RPMI8226 (cell line): ENCODE results near the gene KYNU.
"Not testable (repeated sequence)": the region's sequence is repeated elsewhere in the genome, so short reads cannot be mapped to it uniquely, and the experiment has no call there.

Source experiments
- DNase-seq: peaks from one replicate; pipeline ENCODE4 v3.0.0-alpha.2; 2015

The KYNU gene

DNA sequence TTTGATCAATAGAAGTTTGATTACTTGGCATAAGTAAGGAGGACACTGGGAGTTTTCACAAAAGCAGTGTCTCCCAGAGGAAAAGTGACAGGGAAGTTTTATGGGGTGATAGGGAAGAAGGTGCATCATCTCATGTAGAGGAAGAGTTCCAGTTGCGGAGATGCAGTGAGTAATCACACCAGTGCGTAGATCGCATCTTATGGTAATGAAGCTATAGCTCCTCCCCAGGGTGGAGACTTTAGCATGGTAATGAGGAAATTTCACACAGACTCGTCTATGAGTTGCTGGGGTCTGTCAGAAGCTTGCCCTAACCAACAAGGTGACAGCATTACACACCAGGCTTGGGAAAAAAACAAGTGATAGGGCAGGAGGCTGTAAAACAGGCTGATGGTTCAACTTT is 49.0 kb downstream of the KYNU start:
- DNase-seq: no peak

DNA sequence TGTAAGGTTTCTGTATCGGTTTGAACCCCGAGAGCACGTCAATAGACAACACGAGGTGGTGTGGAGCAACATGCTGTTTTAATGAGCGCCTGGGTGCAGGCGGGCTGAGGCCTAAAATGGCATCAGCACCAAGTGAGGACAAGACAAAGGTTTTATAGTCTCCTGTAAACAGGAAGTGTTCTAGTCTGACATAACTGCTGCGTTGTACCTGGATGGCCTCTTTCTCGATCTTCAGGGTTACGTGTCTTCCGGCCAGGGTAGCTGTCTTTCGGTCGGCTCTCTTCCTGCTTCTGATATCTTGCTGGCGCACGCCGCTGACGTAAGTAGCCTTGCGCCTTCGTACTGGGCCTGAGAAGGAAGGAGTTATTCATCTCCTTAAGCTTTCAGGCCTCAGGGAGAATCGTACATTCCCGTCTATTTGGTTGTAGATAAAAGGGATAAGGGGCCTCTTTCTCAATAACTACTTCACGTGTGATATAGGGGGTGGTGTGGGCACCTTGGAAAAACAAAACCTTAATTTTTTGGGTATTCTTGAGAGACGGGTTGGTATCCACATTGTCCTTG is 53.5 kb downstream of the KYNU start:
- peak; percentile 12 for DNase-seq

DNA sequence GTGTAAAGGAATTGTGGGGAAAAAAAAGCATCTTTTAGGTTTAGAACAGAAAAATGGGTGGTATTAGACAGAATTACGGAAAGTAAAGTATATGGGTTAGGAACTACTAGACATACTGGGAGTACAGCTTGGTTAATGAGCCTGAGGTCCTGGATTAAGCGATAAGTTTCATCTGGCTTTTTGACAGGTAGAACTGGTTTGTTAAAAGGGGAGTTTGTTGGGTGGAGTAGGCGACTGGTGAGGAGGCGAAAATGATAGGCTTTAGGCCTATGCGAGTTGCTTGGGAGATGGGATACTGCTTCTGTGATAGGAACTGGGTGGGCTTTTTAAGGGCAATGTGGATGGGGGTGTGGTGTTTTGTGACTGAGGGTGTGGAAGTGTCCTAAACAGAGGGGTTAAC is 56.5 kb downstream of the KYNU start:
- DNase-seq: no peak

DNA sequence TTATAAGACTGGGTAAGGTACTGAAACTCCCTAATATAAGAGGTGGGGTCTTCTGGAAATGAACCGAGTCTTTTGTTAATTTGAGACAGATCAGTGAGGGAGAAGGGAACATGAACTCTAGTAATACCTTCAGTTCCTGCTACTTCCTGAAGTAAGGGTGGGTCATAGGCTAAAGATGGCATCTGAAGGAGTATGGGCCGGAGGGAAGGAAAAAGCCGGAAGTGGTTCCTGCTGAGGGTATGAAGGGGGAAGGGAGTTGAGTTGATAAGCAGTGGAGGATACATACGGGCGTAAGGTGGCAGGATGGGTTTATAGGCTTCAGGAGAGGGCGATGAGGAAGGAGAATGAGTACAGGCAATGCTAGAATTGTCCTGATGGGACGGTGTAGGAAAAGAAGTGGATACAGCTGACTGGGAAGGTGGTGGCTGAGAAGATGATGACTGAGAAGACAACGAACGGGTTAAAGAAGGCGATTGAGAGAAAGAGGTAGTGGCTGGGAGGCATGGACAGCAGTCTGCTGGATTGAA is 58.2 kb downstream of the KYNU start:
- no peak for DNase-seq

- no peak for DNase-seq
Measured at GRCh38 chr2:142936629-142937028, 59.2 kb downstream of the KYNU start.

DNA sequence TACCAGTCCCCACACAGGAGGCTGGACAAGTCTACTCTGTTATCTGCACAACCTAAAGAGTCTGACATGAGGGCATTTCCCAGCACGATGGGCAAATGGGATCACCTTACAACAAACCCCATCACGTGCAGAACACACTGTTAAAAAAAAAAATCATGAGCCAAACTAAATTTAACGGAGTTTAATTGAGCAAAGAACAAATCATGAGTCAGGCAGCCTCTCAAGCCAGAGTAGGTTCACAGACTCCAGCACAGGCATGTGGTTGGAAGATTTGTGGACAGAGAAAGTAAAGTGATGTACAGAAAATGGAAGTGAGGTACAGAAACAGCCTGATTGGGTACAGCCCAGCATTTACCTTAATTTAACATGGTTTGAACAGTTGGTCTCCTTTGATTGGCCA is 59.9 kb downstream of the KYNU start:
- no peak for DNase-seq

GRCh38 chr2:142938240-142938639 is 60.8 kb downstream of the KYNU start:
- DNase-seq: no peak

- no peak for DNase-seq
Measured at GRCh38 chr2:142940606-142941223, 63.3 kb downstream of the KYNU start.

GRCh38 chr2:142942690-142943089 is 65.2 kb downstream of the KYNU start:
- no peak for DNase-seq

- no peak for DNase-seq
Measured at GRCh38 chr2:142944264-142944663, 66.8 kb downstream of the KYNU start.

GRCh38 chr2:142944721-142945120 is 67.3 kb downstream of the KYNU start:
- no peak for DNase-seq

GRCh38 chr2:142946941-142947340 is 69.5 kb downstream of the KYNU start:
- DNase-seq: no peak

GRCh38 chr2:142948723-142949122 is 71.3 kb downstream of the KYNU start:
- not testable (repeated sequence) for DNase-seq

- not testable (repeated sequence) for DNase-seq
Measured at GRCh38 chr2:142950323-142950722, 72.9 kb downstream of the KYNU start.

DNA sequence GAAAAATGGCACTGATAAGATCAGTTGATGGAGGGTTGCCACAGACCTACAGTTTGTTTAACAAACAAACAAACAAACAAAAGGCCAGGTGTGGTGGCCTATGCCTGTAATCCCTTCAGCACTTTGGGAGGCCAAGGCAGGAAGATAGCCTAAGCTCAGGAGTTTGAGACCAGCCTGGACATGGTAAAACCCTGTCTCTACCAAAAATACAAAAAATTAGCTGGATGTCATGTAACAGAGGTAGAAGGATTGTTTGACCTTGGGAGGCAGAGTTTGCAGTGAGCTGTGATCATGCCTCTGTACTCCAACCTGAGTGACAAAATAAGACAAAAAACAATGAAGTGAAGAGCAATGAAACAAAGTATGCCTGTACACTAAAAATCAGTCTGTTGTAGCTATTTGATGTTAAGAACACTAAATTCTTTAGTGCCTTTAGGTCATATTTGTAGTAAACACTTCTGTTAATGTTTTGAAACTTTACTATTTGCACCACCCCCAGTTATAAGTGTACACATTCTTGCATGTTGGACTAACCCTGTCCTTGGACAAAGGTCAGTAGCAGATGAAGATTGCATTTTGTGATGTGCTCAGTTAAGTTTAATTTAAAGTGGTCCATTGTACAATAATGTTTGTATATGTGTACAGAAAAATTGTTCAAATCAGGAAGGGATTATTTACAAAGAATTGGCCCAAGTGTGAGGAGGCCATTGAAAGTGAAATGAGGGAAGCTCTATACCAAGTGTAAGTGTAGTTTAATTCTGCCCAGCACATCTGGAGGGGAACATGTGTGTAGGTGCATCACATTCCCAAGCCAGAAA is 73.9 kb downstream of the KYNU start:
- DNase-seq: no peak

- no peak for DNase-seq
Measured at GRCh38 chr2:142952018-142952417, 74.6 kb downstream of the KYNU start.

- DNase-seq: no peak
Measured at GRCh38 chr2:142952793-142953494, 75.5 kb downstream of the KYNU start.

GRCh38 chr2:142954493-142954892 is 77.0 kb downstream of the KYNU start:
- no peak for DNase-seq

DNA sequence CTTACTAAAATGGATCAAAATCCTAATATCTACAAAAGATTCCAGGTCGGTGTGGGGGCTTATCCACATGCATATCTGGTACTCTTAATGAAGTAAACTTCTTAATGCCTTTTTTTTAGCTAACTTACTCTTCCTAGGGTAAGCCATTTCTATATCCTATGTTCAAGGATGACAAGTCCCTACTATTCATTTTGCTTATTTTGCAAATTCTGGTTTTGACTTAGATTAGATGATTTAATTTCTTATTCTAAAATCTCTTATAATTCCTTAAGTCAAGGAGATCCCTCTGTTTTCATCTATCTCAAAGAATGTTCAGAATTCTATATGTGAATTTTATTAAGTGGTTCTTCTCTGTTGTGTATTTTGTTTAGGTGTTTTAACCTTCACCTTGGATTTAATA is 79.7 kb downstream of the KYNU start:
- DNase-seq: no peak

- DNase-seq: no peak
Measured at GRCh38 chr2:142961202-142961601, 83.7 kb downstream of the KYNU start.

DNA sequence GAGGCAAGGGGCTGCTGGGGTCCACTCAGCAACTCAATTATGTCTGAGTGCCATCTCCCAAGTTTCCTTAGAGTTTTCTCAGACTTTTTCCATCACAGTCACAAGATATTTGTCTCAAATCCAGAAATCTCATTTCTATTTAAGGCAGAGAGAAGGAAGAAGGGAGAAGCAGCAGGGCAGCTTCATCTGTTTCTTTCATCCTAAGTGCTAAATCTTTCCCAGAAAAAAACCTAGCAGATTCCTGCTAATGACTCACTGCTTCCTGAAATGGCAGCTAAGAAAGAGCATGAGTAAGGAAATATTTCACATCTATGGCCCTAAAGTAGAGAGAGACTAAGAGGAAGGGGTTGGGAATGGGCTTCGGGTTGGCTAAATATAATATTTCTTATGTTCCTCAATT is 88.0 kb downstream of the KYNU start:
- no peak for DNase-seq

DNA sequence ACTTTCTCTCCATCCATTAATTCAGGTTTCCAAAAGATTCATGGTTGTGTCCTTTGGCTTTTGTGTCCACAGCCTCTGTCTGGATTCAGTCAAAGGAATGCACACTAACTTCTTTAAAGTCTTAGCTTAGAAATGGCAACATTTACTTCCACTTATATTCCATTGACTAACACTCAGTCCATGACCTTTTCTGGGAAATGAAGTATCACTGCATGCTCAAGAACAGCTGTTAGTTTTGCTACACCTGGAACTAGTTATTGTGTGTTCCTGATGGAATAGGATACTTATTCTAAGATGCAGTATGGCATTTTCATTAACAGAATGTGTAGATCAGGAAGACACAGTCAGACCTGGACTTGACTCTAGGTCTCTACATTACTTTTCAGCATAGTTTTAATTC is 88.8 kb downstream of the KYNU start:
- DNase-seq: no peak

- DNase-seq: no peak
Measured at GRCh38 chr2:142967060-142967459, 89.6 kb downstream of the KYNU start.
